OCI-LY3 (cell line): ENCODE measurements around the gene VAV3.
A peak's percentile ranks its signal among the peaks of the same experiment; 100 is the strongest.

Source experiments
- H2AFZ ChIP-seq: fragments of 200-600, 300-600 bp; shearing (Covaris generic); 2 replicates; pipeline ENCODE4 v1.6.0; 2014; ENCODE audit warnings: antibody characterized with exemption, low read depth, low read length
- H3K27ac ChIP-seq: fragments of 200-600, 300-600 bp; sonication (generic); 2 replicates; pipeline ENCODE4 v1.5.1; 2014; ENCODE audit warnings: mild to moderate bottlenecking, low read length, moderate library complexity, mixed read lengths
- H3K27me3 ChIP-seq: fragments of 200-600, 300-600 bp; sonication (generic); 2 replicates; pipeline ENCODE4 v1.6.1; 2014; ENCODE audit warnings: low read depth, low read length, mixed read lengths
- H3K36me3 ChIP-seq: fragments of 200-600, 300-600 bp; sonication (generic); replicated peaks from 2 replicates; pipeline ENCODE3; 2014; ENCODE audit warnings: low read depth, low read length, mixed read lengths
- H3K4me1 ChIP-seq: fragments of 300-600, 200-600 bp; sonication (generic); 2 replicates; pipeline ENCODE4 v1.6.1; 2014; ENCODE audit warnings: low read length, mixed read lengths
- H3K4me2 ChIP-seq: fragments of 200-600, 300-600 bp; sonication (generic); 2 replicates; pipeline ENCODE4 v1.6.1; 2014; ENCODE audit warnings: low read length, mixed read lengths
- H3K4me3 ChIP-seq: fragments of 300-600, 200-600 bp; sonication (generic); 2 replicates; pipeline ENCODE4 v1.5.1; 2014; ENCODE audit warnings: antibody characterized with exemption, mild to moderate bottlenecking, low read length, moderate library complexity
- H3K79me2 ChIP-seq: fragments of 300-600, 200-600 bp; shearing (Covaris generic); 2 replicates; pipeline ENCODE4 v1.6.1; 2014; ENCODE audit warnings: mild to moderate bottlenecking, low read length, mixed read lengths
- H3K9ac ChIP-seq: fragments of 300-600, 200-600 bp; shearing (Covaris generic); 2 replicates; pipeline ENCODE4 v1.6.0; 2014; ENCODE audit warnings: mild to moderate bottlenecking, low read length, moderate library complexity
- H3K9me3 ChIP-seq: fragments of 200-600, 300-600 bp; shearing (Covaris generic); 2 replicates; pipeline ENCODE4 v1.6.1; 2014; ENCODE audit warnings: low read length, mixed read lengths; ENCODE audit not compliant: insufficient read depth
- H4K20me1 ChIP-seq: fragments of 200-600, 300-600 bp; sonication (generic); 2 replicates; pipeline ENCODE4 v1.6.1; 2016; ENCODE audit warnings: low read length, mixed read lengths; ENCODE audit not compliant: insufficient read depth
- EZH2phosphoT487 ChIP-seq: fragments of 200-600 bp; shearing (Covaris generic); IDR thresholded peaks from 2 replicates; pipeline ENCODE4 v1.6.1; 2018; ENCODE audit warnings: antibody characterized with exemption, mixed run types, low read depth
- TF ChIP-seq, protein P1 (sequence below): fragments of 200-600, 300-600 bp; sonication (generic); IDR thresholded peaks from 2 replicates; pipeline ENCODE4 v1.5.1; 2014; ENCODE audit warnings: antibody characterized with exemption, low read length, low read depth

Gene VAV3

DNA sequence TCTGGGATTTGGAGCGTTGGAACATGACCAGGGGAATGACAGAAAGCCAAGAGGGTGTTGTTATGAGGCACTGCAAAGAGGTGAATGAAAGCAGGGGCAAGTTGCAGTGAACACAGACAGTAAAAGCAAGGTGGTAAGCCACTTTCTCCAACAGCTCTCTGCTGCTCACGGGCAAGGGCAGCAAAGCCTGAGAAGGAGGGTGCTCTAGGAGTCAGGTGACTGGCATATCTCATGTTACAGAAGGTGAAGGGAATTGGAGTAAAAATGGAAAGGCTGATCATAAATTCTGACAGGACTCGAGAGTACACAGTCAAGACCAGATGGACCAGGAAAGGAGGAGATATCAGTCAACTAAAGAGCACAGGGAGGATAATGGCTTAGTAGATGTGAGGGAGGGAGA, 14.5 kb downstream of the VAV3 start:
- H3K4me2 ChIP-seq, result peak overlapping the region; percentile 74
- no peaks in the 10 kb centered on the region for H3K79me2 ChIP-seq
- H3K36me3 ChIP-seq, result no peaks in the 10 kb centered on the region
- H3K4me3 ChIP-seq, result no peak overlapping the region
- no peak overlapping the region for H2AFZ ChIP-seq
- TF ChIP-seq EZH2phosphoT487, result no peak
- TF ChIP-seq, protein P1, sequence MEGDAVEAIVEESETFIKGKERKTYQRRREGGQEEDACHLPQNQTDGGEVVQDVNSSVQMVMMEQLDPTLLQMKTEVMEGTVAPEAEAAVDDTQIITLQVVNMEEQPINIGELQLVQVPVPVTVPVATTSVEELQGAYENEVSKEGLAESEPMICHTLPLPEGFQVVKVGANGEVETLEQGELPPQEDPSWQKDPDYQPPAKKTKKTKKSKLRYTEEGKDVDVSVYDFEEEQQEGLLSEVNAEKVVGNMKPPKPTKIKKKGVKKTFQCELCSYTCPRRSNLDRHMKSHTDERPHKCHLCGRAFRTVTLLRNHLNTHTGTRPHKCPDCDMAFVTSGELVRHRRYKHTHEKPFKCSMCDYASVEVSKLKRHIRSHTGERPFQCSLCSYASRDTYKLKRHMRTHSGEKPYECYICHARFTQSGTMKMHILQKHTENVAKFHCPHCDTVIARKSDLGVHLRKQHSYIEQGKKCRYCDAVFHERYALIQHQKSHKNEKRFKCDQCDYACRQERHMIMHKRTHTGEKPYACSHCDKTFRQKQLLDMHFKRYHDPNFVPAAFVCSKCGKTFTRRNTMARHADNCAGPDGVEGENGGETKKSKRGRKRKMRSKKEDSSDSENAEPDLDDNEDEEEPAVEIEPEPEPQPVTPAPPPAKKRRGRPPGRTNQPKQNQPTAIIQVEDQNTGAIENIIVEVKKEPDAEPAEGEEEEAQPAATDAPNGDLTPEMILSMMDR, result no peak
- H3K4me1 ChIP-seq, result peaks cover 27% of the 10 kb centered on the region
- H3K9ac ChIP-seq, result no peak overlapping the region
- no peak overlapping the region for H3K27ac ChIP-seq
- no peaks in the 10 kb centered on the region for H3K9me3 ChIP-seq
- H3K27me3 ChIP-seq, result 0 out of 2 replicates have a peak, but pooled peaks cover 12% of the 10 kb centered on the region
- no peaks in the 10 kb centered on the region for H4K20me1 ChIP-seq

DNA sequence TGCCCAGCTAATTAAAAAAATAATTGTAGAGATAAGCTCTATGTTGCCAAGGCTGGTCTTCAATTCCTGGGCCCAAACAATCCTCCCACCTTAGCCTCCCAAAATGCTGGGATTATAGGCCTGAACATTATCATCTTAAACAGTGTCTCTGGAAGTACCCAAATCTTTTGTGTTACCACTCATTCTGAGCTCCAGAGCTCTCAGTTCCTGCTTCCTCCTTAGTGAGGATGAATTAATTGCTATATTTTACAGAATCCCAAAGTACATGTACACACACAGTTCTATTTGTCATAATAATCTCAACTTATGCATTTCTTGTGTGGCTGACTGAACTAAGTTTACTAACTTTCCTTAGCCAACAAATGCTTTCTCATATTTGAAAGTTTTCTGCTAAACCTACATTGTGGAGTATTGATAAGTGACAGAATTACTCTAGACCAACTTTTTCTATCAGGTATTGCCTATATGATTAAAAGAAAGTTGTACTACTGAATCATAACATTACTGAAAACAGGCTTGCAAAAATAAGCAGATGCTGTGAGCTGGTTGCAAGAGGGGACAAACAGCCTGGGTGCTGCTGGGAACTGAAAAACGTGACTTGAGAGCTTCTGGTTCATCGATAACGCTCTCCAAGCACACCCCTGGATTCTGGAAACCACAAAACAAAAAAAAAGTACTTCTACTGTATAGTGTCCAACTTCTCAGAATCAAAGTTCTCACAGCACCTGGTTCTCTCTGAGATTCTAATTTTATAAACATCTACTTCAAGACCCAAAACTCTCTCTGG, 15.3 kb downstream of the VAV3 start:
- Histone ChIP-seq H3K4me1 (peaks cover 24% of the 10 kb centered on the region), H3K27ac (peak overlapping the region; percentile 52), H3K27me3 (0 out of 2 replicates have a peak, but pooled peaks cover 8% of the 10 kb centered on the region), H3K79me2 (no peaks in the 10 kb centered on the region), H3K4me2 (peak overlapping the region; percentile 74), H3K9ac (no peak overlapping the region), H4K20me1 (no peaks in the 10 kb centered on the region), H3K4me3 (peak overlapping the region; percentile 36), H3K36me3 (no peaks in the 10 kb centered on the region), H2AFZ (no peak overlapping the region), H3K9me3 (no peaks in the 10 kb centered on the region)
- TF ChIP-seq, protein P1, result no peak
- TF ChIP-seq EZH2phosphoT487, result no peak

DNA sequence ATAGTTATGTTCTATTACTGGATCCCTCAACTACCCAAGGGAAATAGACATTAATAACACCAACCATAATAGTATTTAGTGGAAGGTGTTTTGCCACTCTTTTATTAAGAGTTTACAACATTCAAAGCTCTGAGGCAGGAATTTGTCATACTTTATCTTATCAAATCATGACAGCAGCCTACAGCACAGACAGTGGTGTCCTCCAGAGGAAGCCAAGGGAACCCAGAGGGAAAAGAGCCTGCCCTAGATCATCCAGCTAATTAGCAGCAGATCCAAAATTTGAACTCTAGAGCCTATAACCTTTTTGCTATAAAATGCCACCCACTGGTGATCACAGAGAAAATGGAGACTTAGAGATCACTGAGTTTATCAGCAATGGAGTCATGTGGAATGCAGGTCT, 18.2 kb downstream of the VAV3 start:
- Histone ChIP-seq H3K9me3 (no peaks in the 10 kb centered on the region), H2AFZ (no peak overlapping the region), H3K36me3 (no peaks in the 10 kb centered on the region), H3K9ac (no peak overlapping the region), H3K4me1 (peaks cover 24% of the 10 kb centered on the region), H3K4me2 (no peak overlapping the region), H3K79me2 (no peaks in the 10 kb centered on the region), H3K27ac (no peak overlapping the region), H3K4me3 (no peak overlapping the region), H3K27me3 (0 out of 2 replicates have a peak, but pooled peaks cover 8% of the 10 kb centered on the region), H4K20me1 (no peaks in the 10 kb centered on the region)
- no peak for TF ChIP-seq EZH2phosphoT487
- TF ChIP-seq, protein P1, result no peak

DNA sequence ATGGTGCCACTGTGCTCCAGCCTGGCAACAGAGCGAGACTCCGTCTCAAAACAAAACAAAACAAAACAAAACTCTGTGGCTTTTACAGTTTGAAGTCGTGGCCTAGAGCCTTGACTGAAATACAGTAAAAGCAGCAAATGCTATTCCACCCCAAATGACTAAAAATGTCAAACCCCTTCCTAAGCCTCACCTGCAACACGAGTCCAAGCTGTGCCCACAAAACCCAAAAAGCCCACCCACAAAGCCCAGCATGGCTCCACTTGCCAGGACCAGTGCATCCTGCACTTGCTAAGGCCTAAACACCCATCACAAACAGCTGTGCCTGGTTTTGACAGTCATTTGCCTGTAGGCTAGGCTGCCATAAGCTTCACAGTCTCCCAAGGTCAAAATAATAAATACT, 21.3 kb downstream of the VAV3 start:
- Histone ChIP-seq H3K4me2 (no peak overlapping the region), H3K79me2 (no peaks in the 10 kb centered on the region), H3K27me3 (peaks cover 8% of the 10 kb centered on the region), H2AFZ (no peak overlapping the region), H4K20me1 (no peaks in the 10 kb centered on the region), H3K4me3 (no peak overlapping the region), H3K27ac (no peak overlapping the region), H3K36me3 (no peaks in the 10 kb centered on the region), H3K9me3 (no peaks in the 10 kb centered on the region), H3K9ac (no peak overlapping the region), H3K4me1 (peaks cover 2% of the 10 kb centered on the region)
- TF ChIP-seq, protein P1, result no peak
- TF ChIP-seq EZH2phosphoT487, result no peak
